Neural progenitor cell (in vitro differentiated cells): ENCODE results near the gene TCF25.

Experiments used
- EZH2 ChIP-seq: fragments of 200-600 bp; sonication (generic); IDR thresholded peaks from 2 replicates; pipeline ENCODE4 v1.6.1; 2017; ENCODE audit warnings: antibody characterized with exemption, mild to moderate bottlenecking, moderate library complexity
- TF ChIP-seq, protein P1 (sequence below): fragments of 200-600 bp; sonication (generic); IDR thresholded peaks from 2 replicates; pipeline ENCODE4 v1.5.1; 2017; ENCODE audit warnings: antibody characterized with exemption, mild to moderate bottlenecking

DNA sequence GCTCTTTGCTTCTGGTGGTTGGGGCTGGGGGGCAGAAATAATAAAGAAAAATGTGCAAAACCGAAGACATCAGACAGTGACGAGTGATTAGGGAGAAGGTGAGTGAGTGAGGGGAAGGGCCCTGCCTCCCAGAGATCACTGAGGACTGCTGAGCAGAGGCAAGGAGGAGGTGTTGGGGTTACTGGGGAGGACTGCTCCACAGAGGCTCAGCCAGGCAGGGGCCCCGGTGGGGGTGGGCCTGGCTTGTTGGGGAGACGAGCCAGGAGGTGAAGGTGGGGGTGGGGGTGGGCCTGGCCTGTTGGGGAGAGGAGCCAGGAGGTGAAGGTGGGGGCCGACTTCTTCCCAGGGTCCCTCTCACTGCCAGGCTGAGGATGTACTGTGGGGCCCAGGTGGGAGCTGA, 73.1 kb downstream of the TCF25 start:
- TF ChIP-seq, protein P1, sequence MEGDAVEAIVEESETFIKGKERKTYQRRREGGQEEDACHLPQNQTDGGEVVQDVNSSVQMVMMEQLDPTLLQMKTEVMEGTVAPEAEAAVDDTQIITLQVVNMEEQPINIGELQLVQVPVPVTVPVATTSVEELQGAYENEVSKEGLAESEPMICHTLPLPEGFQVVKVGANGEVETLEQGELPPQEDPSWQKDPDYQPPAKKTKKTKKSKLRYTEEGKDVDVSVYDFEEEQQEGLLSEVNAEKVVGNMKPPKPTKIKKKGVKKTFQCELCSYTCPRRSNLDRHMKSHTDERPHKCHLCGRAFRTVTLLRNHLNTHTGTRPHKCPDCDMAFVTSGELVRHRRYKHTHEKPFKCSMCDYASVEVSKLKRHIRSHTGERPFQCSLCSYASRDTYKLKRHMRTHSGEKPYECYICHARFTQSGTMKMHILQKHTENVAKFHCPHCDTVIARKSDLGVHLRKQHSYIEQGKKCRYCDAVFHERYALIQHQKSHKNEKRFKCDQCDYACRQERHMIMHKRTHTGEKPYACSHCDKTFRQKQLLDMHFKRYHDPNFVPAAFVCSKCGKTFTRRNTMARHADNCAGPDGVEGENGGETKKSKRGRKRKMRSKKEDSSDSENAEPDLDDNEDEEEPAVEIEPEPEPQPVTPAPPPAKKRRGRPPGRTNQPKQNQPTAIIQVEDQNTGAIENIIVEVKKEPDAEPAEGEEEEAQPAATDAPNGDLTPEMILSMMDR = no peak
- no peak for TF ChIP-seq EZH2
